ENCODE data around the gene RAB11FIP5. TPM values are rescaled to one million over a fixed set of nuclear protein-coding genes. Genes with fewer than 3 reads are reported as not detected.

Gene RAB11FIP5
- total RNA-seq, 2 experiments from 2014 or later, result 22.6 to 24.0 TPM

- DNase-seq, result no peak
- H3K9me3 Mint-ChIP-seq, result no peaks in the 10 kb centered on the region
- ChIA-PET CTCF (interaction anchor here (1.3 kb wide), 1 partner anchor 60 kb away, joined by 3 read pairs; no protein-coding TSS in a partner anchor), POLR2A (no interaction called here)
- H3K4me1 Mint-ChIP-seq, result peaks cover 2% of the 10 kb centered on the region
- no peak overlapping the region for H3K4me3 Mint-ChIP-seq
- H3K27me3 Mint-ChIP-seq, result peaks cover 5% of the 10 kb centered on the region
- H3K36me3 Mint-ChIP-seq (ENCODE audit: low read depth), result no peaks in the 10 kb centered on the region
- no peak overlapping the region for H3K27ac Mint-ChIP-seq
Observed at GRCh38 chr2:73117441-73117840, 4.7 kb upstream of the RAB11FIP5 start.

- H3K4me1 Mint-ChIP-seq, result peaks cover 11% of the 10 kb centered on the region
- H3K27me3 Mint-ChIP-seq, result peaks cover 4% of the 10 kb centered on the region
- no peaks in the 10 kb centered on the region for H3K9me3 Mint-ChIP-seq
- H3K27ac Mint-ChIP-seq, result no peak overlapping the region
- H3K36me3 Mint-ChIP-seq (ENCODE audit: low read depth), result no peaks in the 10 kb centered on the region
- DNase-seq, result no peak
- ChIA-PET CTCF (interaction anchor here (1.3 kb wide), 1 partner anchor 61 kb away, joined by 3 read pairs; no protein-coding TSS in a partner anchor), POLR2A (interaction anchor here (0.9 kb wide), 1 partner anchor 10 kb away, joined by 3 read pairs; no protein-coding TSS in a partner anchor)
- no peak overlapping the region for H3K4me3 Mint-ChIP-seq
Observed at GRCh38 chr2:73116182-73116960, 3.6 kb upstream of the RAB11FIP5 start.

GRCh38 chr2:73114273-73114867 lies 1.6 kb upstream of the RAB11FIP5 start:
- Mint-ChIP-seq H3K4me3 (peak overlapping the region; percentile 12), H3K9me3 (no peaks in the 10 kb centered on the region), H3K36me3 (ENCODE audit: low read depth) (peaks cover 2% of the 10 kb centered on the region), H3K27me3 (peaks cover 3% of the 10 kb centered on the region), H3K4me1 (peaks cover 27% of the 10 kb centered on the region), H3K27ac (no peak overlapping the region)
- POLR2A ChIA-PET, result interaction anchor here (1.4 kb wide), 1 partner anchor 43 kb away, joined by 4 read pairs; the partner anchor contains the start of gene SFXN5
- no peak for DNase-seq
- CTCF ChIA-PET, result interaction anchor here (0.6 to 2.9 kb wide), 2 partner anchors 63 to 99 kb away, joined by 4 to 15 read pairs; partner anchors contain the start of gene SMYD5

- peak overlapping the region; percentile 72 for H3K27ac Mint-ChIP-seq
- CTCF ChIA-PET, result interaction anchor here (0.9 to 2.9 kb wide), 3 partner anchors 26 to 65 kb away, joined by 3 to 15 read pairs (median 3); no protein-coding TSS in a partner anchor
- peak overlapping the region; percentile 87 for H3K4me3 Mint-ChIP-seq
- peaks cover 3% of the 10 kb centered on the region for H3K27me3 Mint-ChIP-seq
- H3K36me3 Mint-ChIP-seq (ENCODE audit: low read depth), result peaks cover 2% of the 10 kb centered on the region
- POLR2A ChIA-PET, result interaction anchor here (1.0 to 1.8 kb wide), 5 partner anchors 13 to 158 kb away, joined by 3 to 7 read pairs (median 3); partner anchors contain the start of gene SFXN5
- DNase-seq, result peak; percentile 35
- peaks cover 47% of the 10 kb centered on the region for H3K4me1 Mint-ChIP-seq
- H3K9me3 Mint-ChIP-seq, result no peaks in the 10 kb centered on the region
Observed at GRCh38 chr2:73112026-73112912, 479 bp downstream of the RAB11FIP5 start.

GRCh38 chr2:73111073-73112025 lies 1.4 kb downstream of the RAB11FIP5 start:
- POLR2A ChIA-PET, result interaction anchor here (1.0 to 1.8 kb wide), 6 partner anchors 8 to 157 kb away, joined by 3 to 7 read pairs (median 3); partner anchors contain the start of gene SFXN5

GRCh38 chr2:73110168-73111072 lies 2.3 kb downstream of the RAB11FIP5 start:
- POLR2A ChIA-PET, result interaction anchor here (1.0 to 1.7 kb wide), 2 partner anchors 7 to 24 kb away, joined by 3 to 4 read pairs; no protein-coding TSS in a partner anchor
- H3K4me1 Mint-ChIP-seq, result peaks cover 64% of the 10 kb centered on the region
- DNase-seq, result no peak
- peak overlapping the region; percentile 87 for H3K4me3 Mint-ChIP-seq
- CTCF ChIA-PET, result interaction anchor here (0.9 to 1.4 kb wide), 2 partner anchors 51 to 68 kb away, joined by 3 to 4 read pairs; no protein-coding TSS in a partner anchor
- no peaks in the 10 kb centered on the region for H3K9me3 Mint-ChIP-seq
- H3K27me3 Mint-ChIP-seq, result peaks cover 3% of the 10 kb centered on the region
- H3K36me3 Mint-ChIP-seq (ENCODE audit: low read depth), result peaks cover 4% of the 10 kb centered on the region
- H3K27ac Mint-ChIP-seq, result peak overlapping the region; percentile 66

More at GRCh38 chr2:73111073-73112025, 1.4 kb downstream of the RAB11FIP5 start:
- Mint-ChIP-seq H3K36me3 (ENCODE audit: low read depth) (peaks cover 2% of the 10 kb centered on the region), H3K27ac (peak overlapping the region; percentile 72), H3K9me3 (no peaks in the 10 kb centered on the region), H3K4me1 (peaks cover 56% of the 10 kb centered on the region), H3K4me3 (peak overlapping the region; percentile 87), H3K27me3 (peaks cover 3% of the 10 kb centered on the region)
- DNase-seq, result peak; percentile 22
- CTCF ChIA-PET, result interaction anchor here (1.2 to 1.4 kb wide), 2 partner anchors 25 to 67 kb away, joined by 3 to 4 read pairs; no protein-coding TSS in a partner anchor

GRCh38 chr2:73109431-73110167 lies 3.1 kb downstream of the RAB11FIP5 start:
- Mint-ChIP-seq H3K36me3 (ENCODE audit: low read depth) (peaks cover 4% of the 10 kb centered on the region), H3K27me3 (peaks cover 3% of the 10 kb centered on the region), H3K9me3 (no peaks in the 10 kb centered on the region), H3K4me1 (peaks cover 68% of the 10 kb centered on the region), H3K27ac (peak overlapping the region; percentile 5), H3K4me3 (no peak overlapping the region)
- no peak for DNase-seq
- CTCF ChIA-PET, result interaction anchor here (0.9 to 1.4 kb wide), 2 partner anchors 52 to 68 kb away, joined by 3 to 4 read pairs; no protein-coding TSS in a partner anchor
- POLR2A ChIA-PET, result interaction anchor here (0.9 to 1.7 kb wide), 3 partner anchors 24 to 125 kb away, joined by 3 to 4 read pairs (median 3); partner anchors contain the start of genes CCT7 and SFXN5

GRCh38 chr2:73107211-73107926 lies 5.4 kb downstream of the RAB11FIP5 start:
- H3K27me3 Mint-ChIP-seq, result peaks cover 3% of the 10 kb centered on the region
- peaks cover 4% of the 10 kb centered on the region for H3K36me3 Mint-ChIP-seq (ENCODE audit: low read depth)
- no peaks in the 10 kb centered on the region for H3K9me3 Mint-ChIP-seq
- H3K27ac Mint-ChIP-seq, result peak overlapping the region; percentile 78
- DNase-seq, result peak; percentile 69
- ChIA-PET POLR2A (interaction anchor here (0.9 to 1.2 kb wide), 2 partner anchors 9 to 12 kb away, joined by 3 read pairs; no protein-coding TSS in a partner anchor), CTCF (interaction anchor here (1.3 kb wide), 1 partner anchor 49 kb away, joined by 4 read pairs; no protein-coding TSS in a partner anchor)
- H3K4me1 Mint-ChIP-seq, result peaks cover 80% of the 10 kb centered on the region
- H3K4me3 Mint-ChIP-seq, result peak overlapping the region; percentile 14

- H3K27ac Mint-ChIP-seq, result peak overlapping the region; percentile 78
- H3K4me3 Mint-ChIP-seq, result peak overlapping the region; percentile 14
- DNase-seq, result no peak
- peaks cover 4% of the 10 kb centered on the region for H3K36me3 Mint-ChIP-seq (ENCODE audit: low read depth)
- no peaks in the 10 kb centered on the region for H3K9me3 Mint-ChIP-seq
- H3K27me3 Mint-ChIP-seq, result peaks cover 3% of the 10 kb centered on the region
- H3K4me1 Mint-ChIP-seq, result peaks cover 81% of the 10 kb centered on the region
- ChIA-PET POLR2A (interaction anchor here (0.9 to 1.2 kb wide), 2 partner anchors 10 to 11 kb away, joined by 3 read pairs; no protein-coding TSS in a partner anchor), CTCF (interaction anchor here (1.3 kb wide), 1 partner anchor 50 kb away, joined by 4 read pairs; no protein-coding TSS in a partner anchor)
Observed at GRCh38 chr2:73106791-73107190, 6.0 kb downstream of the RAB11FIP5 start.

All from activated CD4-positive, alpha-beta memory T cell treated with anti-CD3 and anti-CD28 coated beads, Interleukin-2, amount 10 ng/mL, durations not matched to agents 7 days and 5 days (primary cell).